Thoracic aorta (tissue), 2 donors: ENCODE results near the gene MIEF2. TPM values are rescaled to one million over a fixed set of nuclear protein-coding genes. Genes with fewer than 3 reads are reported as not detected.

Experiments used
- ATAC-seq: fragments of 150-250 bp; one replicate; pipeline ENCODE4 v1.8.0; 2017; ENCODE audit warnings: low read depth; ENCODE audit not compliant: insufficient number of reproducible peaks, low FRiP score
- DNase-seq: peaks from one replicate; pipeline ENCODE4 v3.0.0-alpha.2; 2020; ENCODE audit warnings: low spot score
- H3K27ac ChIP-seq, 2 donors: fragments of 200-600 bp; sonication (generic); 1 replicate in 1 of 2; 2 replicates in 1 of 2; pipeline ENCODE4 v1.5.1; 2016; ENCODE audit warnings: mild to moderate bottlenecking in 2 of 2, moderate library complexity in 2 of 2
- H3K27me3 ChIP-seq: fragments of 200-600 bp; sonication (generic); replicated peaks from 2 replicates; pipeline ENCODE4 v1.6.0; 2016; ENCODE audit warnings: mild to moderate bottlenecking; ENCODE audit not compliant: insufficient read depth
- H3K36me3 ChIP-seq: fragments of 200-600 bp; sonication (generic); one replicate; pipeline ENCODE4 v1.5.1; 2016
- H3K4me1 ChIP-seq, 2 donors: fragments of 200-600 bp; sonication (generic); 1 replicate in 1 of 2; 2 replicates in 1 of 2; pipeline versions ENCODE4 v1.5.1 to v1.6.0; 2016; ENCODE audit warnings: low read depth in 2 of 2, mild to moderate bottlenecking in 1 of 2; ENCODE audit not compliant: control insufficient read depth in 1 of 2
- H3K4me3 ChIP-seq: fragments of 200-600 bp; sonication (generic); 2 replicates; pipeline ENCODE4 v1.5.1; 2016; ENCODE audit warnings: mild to moderate bottlenecking
- H3K9me3 ChIP-seq: fragments of 200-600 bp; sonication (generic); 2 replicates; pipeline ENCODE4 v1.5.1; 2016
- total RNA-seq, 2 donors: library from RNA; depleted of rRNA; stranded (reverse); fragments of >200 nt; gene quantifications; one replicate each; pipeline versions ENCODE4 v1.1.0 to v1.2.3, GENCODE V29; 2016
- TF ChIP-seq, protein P1 (sequence below): fragments of 200-600 bp; sonication (generic); IDR thresholded peaks from one replicate; pipeline ENCODE4 v1.5.1; 2019; ENCODE audit warnings: antibody characterized with exemption

The MIEF2 gene
- total RNA-seq, 2 donors from 2014 or later = 31.7 to 33.8 TPM

DNA sequence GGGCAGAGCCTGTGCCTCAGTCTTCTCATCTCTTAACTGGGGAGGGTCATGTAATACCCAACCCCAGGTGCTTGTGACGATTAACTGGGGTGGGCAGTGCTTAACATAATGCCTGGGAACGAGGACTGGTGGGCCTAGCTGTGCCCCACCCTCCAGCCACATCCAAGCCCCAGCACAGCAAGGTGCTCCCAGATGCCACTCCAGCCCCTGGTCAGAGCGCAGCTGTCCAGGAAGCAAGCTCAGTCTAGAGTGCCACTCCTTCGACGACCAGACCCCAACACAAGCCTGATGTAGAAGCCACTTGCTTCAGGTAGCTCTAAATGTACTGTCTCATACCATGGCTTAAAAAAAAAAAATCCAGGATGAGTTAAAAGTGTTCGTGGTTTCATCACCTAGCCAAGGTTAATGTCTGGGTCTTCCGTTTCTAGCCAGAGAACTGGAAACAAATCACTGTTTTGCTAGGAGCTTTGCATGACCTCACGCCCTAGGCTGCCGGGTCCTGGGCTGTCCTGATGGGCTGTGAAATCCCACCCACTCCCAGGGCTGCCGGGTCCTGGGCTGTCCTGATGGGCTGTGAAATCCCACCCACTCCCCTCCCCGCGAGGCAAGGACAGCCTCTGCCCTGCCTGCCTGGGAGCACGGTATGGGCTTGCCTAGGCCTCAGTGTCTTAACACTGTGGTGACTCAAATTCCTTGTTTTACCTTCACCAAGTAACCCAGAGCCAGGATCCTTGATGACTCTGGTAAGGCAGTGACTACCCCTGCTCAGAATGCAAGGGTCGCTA, 7.7 kb downstream of the MIEF2 start:
- Histone ChIP-seq H3K4me1 (peaks cover 0 to 1% of the 10 kb centered on the region in 2 donors), H3K9me3 (no peaks in the 10 kb centered on the region), H3K36me3 (peaks cover 29% of the 10 kb centered on the region), H3K27me3 (no peaks in the 10 kb centered on the region), H3K27ac (no peak overlapping the region), H3K4me3 (no peak overlapping the region)
- ATAC-seq = no peak
- TF ChIP-seq, protein P1, sequence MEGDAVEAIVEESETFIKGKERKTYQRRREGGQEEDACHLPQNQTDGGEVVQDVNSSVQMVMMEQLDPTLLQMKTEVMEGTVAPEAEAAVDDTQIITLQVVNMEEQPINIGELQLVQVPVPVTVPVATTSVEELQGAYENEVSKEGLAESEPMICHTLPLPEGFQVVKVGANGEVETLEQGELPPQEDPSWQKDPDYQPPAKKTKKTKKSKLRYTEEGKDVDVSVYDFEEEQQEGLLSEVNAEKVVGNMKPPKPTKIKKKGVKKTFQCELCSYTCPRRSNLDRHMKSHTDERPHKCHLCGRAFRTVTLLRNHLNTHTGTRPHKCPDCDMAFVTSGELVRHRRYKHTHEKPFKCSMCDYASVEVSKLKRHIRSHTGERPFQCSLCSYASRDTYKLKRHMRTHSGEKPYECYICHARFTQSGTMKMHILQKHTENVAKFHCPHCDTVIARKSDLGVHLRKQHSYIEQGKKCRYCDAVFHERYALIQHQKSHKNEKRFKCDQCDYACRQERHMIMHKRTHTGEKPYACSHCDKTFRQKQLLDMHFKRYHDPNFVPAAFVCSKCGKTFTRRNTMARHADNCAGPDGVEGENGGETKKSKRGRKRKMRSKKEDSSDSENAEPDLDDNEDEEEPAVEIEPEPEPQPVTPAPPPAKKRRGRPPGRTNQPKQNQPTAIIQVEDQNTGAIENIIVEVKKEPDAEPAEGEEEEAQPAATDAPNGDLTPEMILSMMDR = no peak
- DNase-seq = no peak

DNA sequence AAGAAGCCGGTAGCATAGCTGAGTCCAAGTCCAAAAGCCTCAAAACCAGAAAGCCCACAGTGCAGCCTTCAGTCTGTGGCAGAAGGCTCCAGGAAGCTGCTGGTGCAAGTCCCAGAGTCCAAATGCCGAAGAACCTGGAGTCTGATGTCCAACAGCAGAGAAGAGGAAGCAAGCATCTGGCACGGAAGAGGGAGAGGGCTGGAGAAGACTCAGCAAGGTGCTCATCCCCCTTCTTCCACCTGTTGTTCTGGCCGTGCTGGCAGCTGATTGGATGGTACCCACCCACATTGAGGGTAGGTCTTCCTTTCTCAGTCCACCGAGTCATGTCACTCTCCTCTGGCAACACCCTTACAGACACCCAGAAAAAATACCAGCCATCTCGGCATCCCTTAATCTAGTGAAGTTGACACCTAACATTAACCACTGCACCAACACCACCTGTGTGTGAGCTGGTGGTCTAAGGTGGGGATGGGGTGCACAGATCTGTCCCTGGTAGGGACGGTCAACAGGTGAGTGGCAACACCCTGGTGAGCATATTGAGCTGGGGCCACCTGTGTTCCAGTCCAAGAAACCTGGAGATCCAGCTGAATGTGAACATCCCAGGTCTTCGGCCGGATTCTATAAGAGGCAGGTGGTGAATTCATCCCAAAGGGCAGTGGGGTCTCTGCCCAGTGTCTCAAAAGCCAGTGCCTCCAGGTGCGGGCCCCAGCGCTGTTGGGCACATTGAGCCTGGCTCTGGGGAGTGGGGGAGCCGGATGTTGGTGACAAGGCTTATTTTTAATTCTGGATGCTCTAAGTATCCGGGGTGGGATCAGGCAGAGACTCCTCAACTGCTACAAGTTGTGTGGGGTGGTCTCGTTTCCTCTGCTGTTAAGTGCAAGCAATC, 9.8 kb downstream of the MIEF2 start:
- H3K36me3 ChIP-seq = peaks cover 22% of the 10 kb centered on the region
- H3K9me3 ChIP-seq = no peaks in the 10 kb centered on the region
- TF ChIP-seq, protein P1 = no peak
- DNase-seq (no peak), ATAC-seq (no peak)
- no peaks in the 10 kb centered on the region for H3K27me3 ChIP-seq
- H3K27ac ChIP-seq = no peak overlapping the region
- no peaks in the 10 kb centered on the region for H3K4me1 ChIP-seq
- H3K4me3 ChIP-seq = no peak overlapping the region

DNA sequence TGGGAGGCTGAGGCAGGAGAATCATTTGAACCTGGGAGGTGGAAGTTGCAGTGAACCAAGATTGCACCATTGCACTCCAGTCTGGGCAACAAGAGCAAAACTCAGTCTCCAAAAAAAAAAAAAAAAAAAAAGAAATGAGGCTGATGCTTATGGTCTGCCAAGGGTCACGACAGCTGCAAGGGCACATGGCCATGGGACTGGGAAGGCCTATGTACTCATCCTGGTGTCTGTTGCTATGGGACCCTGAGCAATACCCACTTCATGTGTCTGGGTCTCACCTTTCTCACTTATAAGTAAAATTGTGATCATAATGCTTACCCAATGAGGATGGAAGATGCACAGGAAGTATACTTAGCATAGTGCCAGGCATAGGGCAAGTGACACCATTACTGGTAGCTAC, 16.6 kb downstream of the MIEF2 start:
- no peak for ATAC-seq
- Histone ChIP-seq H3K36me3 (peaks cover 64% of the 10 kb centered on the region), H3K4me1 (no peaks in the 10 kb centered on the region), H3K9me3 (no peaks in the 10 kb centered on the region), H3K4me3 (no peak overlapping the region), H3K27me3 (no peaks in the 10 kb centered on the region), H3K27ac (no peak overlapping the region)
- no peak for DNase-seq
- TF ChIP-seq, protein P1 = no peak

DNA sequence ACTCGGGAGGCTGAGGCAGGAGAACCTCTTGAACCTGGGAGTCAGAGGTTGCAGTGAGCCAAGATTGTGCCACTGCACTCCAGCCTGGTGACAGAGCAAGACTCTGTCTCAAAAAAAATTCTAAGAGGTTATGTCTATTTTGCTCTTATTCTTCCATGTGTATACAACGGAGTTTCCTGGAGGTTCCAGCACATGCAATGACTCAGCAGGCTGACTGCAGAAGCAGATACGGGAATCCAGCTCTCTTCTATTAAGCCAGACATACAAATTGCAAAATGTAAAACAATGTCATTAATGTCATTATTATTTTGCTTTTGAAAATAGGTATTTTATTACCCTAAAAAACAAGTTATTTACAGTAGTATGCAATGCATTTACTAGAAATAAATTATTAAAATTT, 18.4 kb downstream of the MIEF2 start:
- no peak for ATAC-seq

More for the DNA sequence above, 18.4 kb downstream of the MIEF2 start:
- peaks cover 69% of the 10 kb centered on the region for H3K36me3 ChIP-seq
- no peak for DNase-seq
- TF ChIP-seq, protein P1 = no peak
- H3K27me3 ChIP-seq = no peaks in the 10 kb centered on the region
- no peak overlapping the region for H3K27ac ChIP-seq
- H3K4me3 ChIP-seq = no peak overlapping the region
- no peaks in the 10 kb centered on the region for H3K9me3 ChIP-seq
- no peaks in the 10 kb centered on the region for H3K4me1 ChIP-seq
